Gastroesophageal sphincter (tissue), 3 donors: ENCODE results near the gene ICA1.

Experiments used
- POLR2A ChIP-seq, 2 donors: fragments of 450-650 bp; IDR thresholded peaks; one replicate each; pipeline ENCODE4 v1.6.1; 2017; ENCODE audit warnings: antibody characterized with exemption in 2 of 2, mild to moderate bottlenecking in 2 of 2, moderate library complexity in 1 of 2
- POLR2AphosphoS5 ChIP-seq: sonication (generic); formaldehyde crosslinking; IDR thresholded peaks from one replicate; pipeline ENCODE4 v1.6.1; 2017; ENCODE audit warnings: antibody characterized with exemption
- TF ChIP-seq, protein P1 (sequence below), 4 experiments: fragments of 200-600 bp in 2 of 4; fragments of 450-650 bp in 2 of 4; sonication (generic) in 1 of 4; IDR thresholded peaks; one replicate each; pipeline ENCODE4 v1.5.1; 2017 to 2019; ENCODE audit warnings: antibody characterized with exemption in 4 of 4, mild to moderate bottlenecking in 2 of 4, moderate library complexity in 2 of 4

DNA sequence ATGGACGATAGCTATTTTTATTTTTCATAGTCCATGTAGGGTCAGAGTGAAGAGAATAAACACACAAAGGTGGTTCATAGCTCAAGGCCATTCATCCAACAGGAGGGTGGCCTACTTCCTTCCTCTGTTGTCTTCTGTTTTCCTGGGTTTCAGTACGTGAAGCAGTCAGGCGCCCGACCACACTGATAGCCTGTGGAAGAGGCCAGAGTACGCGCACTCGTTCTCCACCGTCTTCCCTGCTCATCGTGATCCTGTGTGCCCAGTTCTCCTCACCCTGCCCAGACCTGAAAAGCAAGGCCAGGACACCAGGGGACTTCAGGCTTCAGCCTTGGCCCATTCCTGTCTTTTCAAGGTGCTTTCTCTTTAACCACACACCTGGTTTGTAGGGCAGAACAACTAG lies 158.7 kb downstream of the ICA1 start:
- TF ChIP-seq, protein P1, sequence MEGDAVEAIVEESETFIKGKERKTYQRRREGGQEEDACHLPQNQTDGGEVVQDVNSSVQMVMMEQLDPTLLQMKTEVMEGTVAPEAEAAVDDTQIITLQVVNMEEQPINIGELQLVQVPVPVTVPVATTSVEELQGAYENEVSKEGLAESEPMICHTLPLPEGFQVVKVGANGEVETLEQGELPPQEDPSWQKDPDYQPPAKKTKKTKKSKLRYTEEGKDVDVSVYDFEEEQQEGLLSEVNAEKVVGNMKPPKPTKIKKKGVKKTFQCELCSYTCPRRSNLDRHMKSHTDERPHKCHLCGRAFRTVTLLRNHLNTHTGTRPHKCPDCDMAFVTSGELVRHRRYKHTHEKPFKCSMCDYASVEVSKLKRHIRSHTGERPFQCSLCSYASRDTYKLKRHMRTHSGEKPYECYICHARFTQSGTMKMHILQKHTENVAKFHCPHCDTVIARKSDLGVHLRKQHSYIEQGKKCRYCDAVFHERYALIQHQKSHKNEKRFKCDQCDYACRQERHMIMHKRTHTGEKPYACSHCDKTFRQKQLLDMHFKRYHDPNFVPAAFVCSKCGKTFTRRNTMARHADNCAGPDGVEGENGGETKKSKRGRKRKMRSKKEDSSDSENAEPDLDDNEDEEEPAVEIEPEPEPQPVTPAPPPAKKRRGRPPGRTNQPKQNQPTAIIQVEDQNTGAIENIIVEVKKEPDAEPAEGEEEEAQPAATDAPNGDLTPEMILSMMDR (IDR thresholded peaks at IDR 0.05), result no peak
- TF ChIP-seq POLR2A (IDR thresholded peaks at IDR 0.05), result no peak
- no peak for TF ChIP-seq POLR2AphosphoS5
